Activated effector memory CD4-positive, alpha-beta T cell treated with Interleukin-2 at 50 U/mL for 16 hours (primary cell): ENCODE results near the gene DUOX1.

Experiments
- DNase-seq: peaks from one replicate; pipeline ENCODE4 v3.0.0-alpha.2; 2020

DUOX1 gene

GRCh38 chr15:45144775-45145174 lies 15.0 kb downstream of the DUOX1 start:
- no peak for DNase-seq

- DNase-seq = no peak
These were observed 16.6 kb downstream of the DUOX1 start for GRCh38 chr15:45146405-45146804.

- DNase-seq = no peak
These were observed 17.8 kb downstream of the DUOX1 start for GRCh38 chr15:45147606-45148005.

- DNase-seq = no peak
These were observed 18.6 kb downstream of the DUOX1 start for GRCh38 chr15:45148076-45149059.

- DNase-seq = no peak
These were observed 19.3 kb downstream of the DUOX1 start for GRCh38 chr15:45149060-45149459.

- no peak for DNase-seq
These were observed 20.7 kb downstream of the DUOX1 start for GRCh38 chr15:45150481-45150880.

GRCh38 chr15:45150997-45151396 lies 21.2 kb downstream of the DUOX1 start:
- no peak for DNase-seq

- DNase-seq = no peak
These were observed 22.4 kb downstream of the DUOX1 start for GRCh38 chr15:45151998-45152828.

- no peak for DNase-seq
These were observed 25.9 kb downstream of the DUOX1 start for GRCh38 chr15:45155739-45156138.

GRCh38 chr15:45156744-45157455 lies 27.1 kb downstream of the DUOX1 start:
- DNase-seq = no peak

GRCh38 chr15:45157974-45158373 lies 28.2 kb downstream of the DUOX1 start:
- DNase-seq = no peak

GRCh38 chr15:45161666-45162065 lies 31.9 kb downstream of the DUOX1 start:
- DNase-seq = no peak

GRCh38 chr15:45162771-45163507 lies 33.1 kb downstream of the DUOX1 start:
- DNase-seq = peak; percentile 39

GRCh38 chr15:45163508-45163856 lies 33.7 kb downstream of the DUOX1 start:
- no peak for DNase-seq

- DNase-seq = no peak
These were observed 35.1 kb downstream of the DUOX1 start for GRCh38 chr15:45164914-45165313.

- no peak for DNase-seq
These were observed 35.7 kb downstream of the DUOX1 start for GRCh38 chr15:45165536-45165935.

- peak; percentile 77 for DNase-seq
These were observed 37.2 kb downstream of the DUOX1 start for GRCh38 chr15:45166834-45167630.

GRCh38 chr15:45167631-45168205 lies 37.9 kb downstream of the DUOX1 start:
- DNase-seq = no peak

- no peak for DNase-seq
These were observed 38.5 kb downstream of the DUOX1 start for GRCh38 chr15:45168286-45168685.

- DNase-seq = no peak
These were observed 39.2 kb downstream of the DUOX1 start for GRCh38 chr15:45168751-45169551.
